Measurements from ENCODE around the gene METAP2.

METAP2 gene

DNA sequence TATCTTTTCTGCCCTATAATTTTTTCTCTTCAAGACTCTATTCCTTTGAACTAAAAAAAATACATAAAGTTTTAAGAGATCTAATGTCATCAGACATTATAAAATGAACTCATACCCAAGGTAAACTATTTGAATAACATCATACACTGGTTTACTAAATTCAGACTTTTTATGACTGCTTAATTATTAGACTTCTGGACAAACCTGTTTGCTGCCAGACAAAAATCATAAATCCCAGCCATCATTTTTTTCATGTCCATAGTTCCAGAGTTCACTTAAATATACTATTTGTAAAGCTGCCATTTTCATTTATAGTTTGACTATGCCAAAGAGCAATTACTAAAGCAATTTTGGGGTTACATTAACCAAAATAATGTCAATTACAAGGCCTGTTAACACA, 43.3 kb downstream of the METAP2 start:
- peaks cover 21 to 30% of the 10 kb centered on the region in 2 experiments for H3K36me3 ChIP-seq (ENCODE audit: control insufficient read depth in 2 of 2, insufficient read depth in 1 of 2, low read length in 2 of 2)
- H3K4me1 ChIP-seq (ENCODE audit: control insufficient read depth, insufficient read depth, low read length): peaks cover 5% of the 10 kb centered on the region; the same call in 1 of the 2 replicates
- H3K4me3 ChIP-seq (ENCODE audit: low read depth, low read length): no peak overlapping the region
- TF ChIP-seq ZNF830 (tag by site-specific recombination; IDR thresholded peaks at IDR 0.05; ENCODE audit: low read depth) (no peak), ZNF785 (tag by site-specific recombination; IDR thresholded peaks at IDR 0.05) (no peak)
- TF ChIP-seq, protein P1, sequence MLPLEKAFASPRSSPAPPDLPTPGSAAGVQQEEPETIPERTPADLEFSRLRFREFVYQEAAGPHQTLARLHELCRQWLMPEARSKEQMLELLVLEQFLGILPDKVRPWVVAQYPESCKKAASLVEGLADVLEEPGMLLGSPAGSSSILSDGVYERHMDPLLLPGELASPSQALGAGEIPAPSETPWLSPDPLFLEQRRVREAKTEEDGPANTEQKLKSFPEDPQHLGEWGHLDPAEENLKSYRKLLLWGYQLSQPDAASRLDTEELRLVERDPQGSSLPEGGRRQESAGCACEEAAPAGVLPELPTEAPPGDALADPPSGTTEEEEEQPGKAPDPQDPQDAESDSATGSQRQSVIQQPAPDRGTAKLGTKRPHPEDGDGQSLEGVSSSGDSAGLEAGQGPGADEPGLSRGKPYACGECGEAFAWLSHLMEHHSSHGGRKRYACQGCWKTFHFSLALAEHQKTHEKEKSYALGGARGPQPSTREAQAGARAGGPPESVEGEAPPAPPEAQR (tag by site-specific recombination; IDR thresholded peaks at IDR 0.05): no peak
- H3K27ac ChIP-seq (ENCODE audit: extremely low read depth, low read depth, low read length): no peak overlapping the region
- no peaks in the 10 kb centered on the region for H3K9me3 ChIP-seq (ENCODE audit: control insufficient read depth, insufficient read depth, low read depth, low read length)
- ChIA-PET CTCF (interaction anchor here (0.6 kb wide), 1 partner anchor 383 kb away, joined by 3 read pairs; no protein-coding TSS in a partner anchor), POLR2A (interaction anchor here (0.6 kb wide), 1 partner anchor 500 kb away, joined by 3 read pairs; no protein-coding TSS in a partner anchor)

DNA sequence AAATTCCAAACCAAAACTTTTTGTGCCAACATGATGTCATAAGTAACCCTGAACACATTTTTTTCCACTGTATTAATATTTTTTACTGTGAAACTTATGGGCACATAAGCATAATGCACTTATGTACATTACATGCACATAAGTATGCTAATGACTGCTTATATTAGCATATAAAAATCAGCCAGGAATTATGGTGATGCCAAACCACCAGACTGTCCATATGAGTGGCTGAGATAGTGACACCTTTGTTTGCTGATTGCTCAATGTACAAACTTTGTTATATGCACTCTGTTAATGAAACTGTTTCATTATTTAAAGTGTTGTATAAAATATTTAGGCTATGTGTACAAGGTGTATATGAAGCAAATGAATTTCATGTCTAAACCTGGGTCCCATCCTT, 45.0 kb downstream of the METAP2 start:
- Histone ChIP-seq H3K36me3 (ENCODE audit: control insufficient read depth in 2 of 2, insufficient read depth in 1 of 2, low read length in 2 of 2) (peaks cover 4 to 13% of the 10 kb centered on the region in 2 experiments), H3K4me1 (ENCODE audit: control insufficient read depth, insufficient read depth, low read length) (peaks cover 5% of the 10 kb centered on the region; the same call in 1 of the 2 replicates), H3K9me3 (ENCODE audit: control insufficient read depth, insufficient read depth, low read depth, low read length) (no peaks in the 10 kb centered on the region), H3K4me3 (ENCODE audit: low read depth, low read length) (no peak overlapping the region), H3K27ac (ENCODE audit: extremely low read depth, low read depth, low read length) (no peak overlapping the region)
- ChIA-PET CTCF (no interaction called here), POLR2A (no interaction called here)
- TF ChIP-seq KLF10 (tag by site-specific recombination; IDR thresholded peaks at IDR 0.05) (no peak), YY1 (tag by site-specific recombination; IDR thresholded peaks at IDR 0.05) (no peak), ZNF202 (tag by site-specific recombination; IDR thresholded peaks at IDR 0.05; ENCODE audit: borderline replicate concordance) (no peak), ZNF830 (tag by site-specific recombination; IDR thresholded peaks at IDR 0.05; ENCODE audit: low read depth) (no peak), KLF16 (tag by site-specific recombination; IDR thresholded peaks at IDR 0.05) (no peak)
- TF ChIP-seq, protein P2, sequence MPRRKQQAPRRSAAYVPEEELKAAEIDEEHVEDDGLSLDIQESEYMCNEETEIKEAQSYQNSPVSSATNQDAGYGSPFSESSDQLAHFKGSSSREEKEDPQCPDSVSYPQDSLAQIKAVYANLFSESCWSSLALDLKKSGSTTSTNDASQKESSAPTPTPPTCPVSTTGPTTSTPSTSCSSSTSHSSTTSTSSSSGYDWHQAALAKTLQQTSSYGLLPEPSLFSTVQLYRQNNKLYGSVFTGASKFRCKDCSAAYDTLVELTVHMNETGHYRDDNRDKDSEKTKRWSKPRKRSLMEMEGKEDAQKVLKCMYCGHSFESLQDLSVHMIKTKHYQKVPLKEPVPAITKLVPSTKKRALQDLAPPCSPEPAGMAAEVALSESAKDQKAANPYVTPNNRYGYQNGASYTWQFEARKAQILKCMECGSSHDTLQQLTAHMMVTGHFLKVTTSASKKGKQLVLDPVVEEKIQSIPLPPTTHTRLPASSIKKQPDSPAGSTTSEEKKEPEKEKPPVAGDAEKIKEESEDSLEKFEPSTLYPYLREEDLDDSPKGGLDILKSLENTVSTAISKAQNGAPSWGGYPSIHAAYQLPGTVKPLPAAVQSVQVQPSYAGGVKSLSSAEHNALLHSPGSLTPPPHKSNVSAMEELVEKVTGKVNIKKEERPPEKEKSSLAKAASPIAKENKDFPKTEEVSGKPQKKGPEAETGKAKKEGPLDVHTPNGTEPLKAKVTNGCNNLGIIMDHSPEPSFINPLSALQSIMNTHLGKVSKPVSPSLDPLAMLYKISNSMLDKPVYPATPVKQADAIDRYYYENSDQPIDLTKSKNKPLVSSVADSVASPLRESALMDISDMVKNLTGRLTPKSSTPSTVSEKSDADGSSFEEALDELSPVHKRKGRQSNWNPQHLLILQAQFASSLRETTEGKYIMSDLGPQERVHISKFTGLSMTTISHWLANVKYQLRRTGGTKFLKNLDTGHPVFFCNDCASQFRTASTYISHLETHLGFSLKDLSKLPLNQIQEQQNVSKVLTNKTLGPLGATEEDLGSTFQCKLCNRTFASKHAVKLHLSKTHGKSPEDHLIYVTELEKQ (tag by site-specific recombination; IDR thresholded peaks at IDR 0.05; ENCODE audit: borderline replicate concordance): no peak
- TF ChIP-seq, protein P3, sequence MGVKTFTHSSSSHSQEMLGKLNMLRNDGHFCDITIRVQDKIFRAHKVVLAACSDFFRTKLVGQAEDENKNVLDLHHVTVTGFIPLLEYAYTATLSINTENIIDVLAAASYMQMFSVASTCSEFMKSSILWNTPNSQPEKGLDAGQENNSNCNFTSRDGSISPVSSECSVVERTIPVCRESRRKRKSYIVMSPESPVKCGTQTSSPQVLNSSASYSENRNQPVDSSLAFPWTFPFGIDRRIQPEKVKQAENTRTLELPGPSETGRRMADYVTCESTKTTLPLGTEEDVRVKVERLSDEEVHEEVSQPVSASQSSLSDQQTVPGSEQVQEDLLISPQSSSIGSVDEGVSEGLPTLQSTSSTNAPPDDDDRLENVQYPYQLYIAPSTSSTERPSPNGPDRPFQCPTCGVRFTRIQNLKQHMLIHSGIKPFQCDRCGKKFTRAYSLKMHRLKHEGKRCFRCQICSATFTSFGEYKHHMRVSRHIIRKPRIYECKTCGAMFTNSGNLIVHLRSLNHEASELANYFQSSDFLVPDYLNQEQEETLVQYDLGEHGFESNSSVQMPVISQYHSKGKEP (tag by site-specific recombination; IDR thresholded peaks at IDR 0.05): no peak
- TF ChIP-seq, protein P4, sequence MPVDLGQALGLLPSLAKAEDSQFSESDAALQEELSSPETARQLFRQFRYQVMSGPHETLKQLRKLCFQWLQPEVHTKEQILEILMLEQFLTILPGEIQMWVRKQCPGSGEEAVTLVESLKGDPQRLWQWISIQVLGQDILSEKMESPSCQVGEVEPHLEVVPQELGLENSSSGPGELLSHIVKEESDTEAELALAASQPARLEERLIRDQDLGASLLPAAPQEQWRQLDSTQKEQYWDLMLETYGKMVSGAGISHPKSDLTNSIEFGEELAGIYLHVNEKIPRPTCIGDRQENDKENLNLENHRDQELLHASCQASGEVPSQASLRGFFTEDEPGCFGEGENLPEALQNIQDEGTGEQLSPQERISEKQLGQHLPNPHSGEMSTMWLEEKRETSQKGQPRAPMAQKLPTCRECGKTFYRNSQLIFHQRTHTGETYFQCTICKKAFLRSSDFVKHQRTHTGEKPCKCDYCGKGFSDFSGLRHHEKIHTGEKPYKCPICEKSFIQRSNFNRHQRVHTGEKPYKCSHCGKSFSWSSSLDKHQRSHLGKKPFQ (tag by site-specific recombination; IDR thresholded peaks at IDR 0.05): no peak

DNA sequence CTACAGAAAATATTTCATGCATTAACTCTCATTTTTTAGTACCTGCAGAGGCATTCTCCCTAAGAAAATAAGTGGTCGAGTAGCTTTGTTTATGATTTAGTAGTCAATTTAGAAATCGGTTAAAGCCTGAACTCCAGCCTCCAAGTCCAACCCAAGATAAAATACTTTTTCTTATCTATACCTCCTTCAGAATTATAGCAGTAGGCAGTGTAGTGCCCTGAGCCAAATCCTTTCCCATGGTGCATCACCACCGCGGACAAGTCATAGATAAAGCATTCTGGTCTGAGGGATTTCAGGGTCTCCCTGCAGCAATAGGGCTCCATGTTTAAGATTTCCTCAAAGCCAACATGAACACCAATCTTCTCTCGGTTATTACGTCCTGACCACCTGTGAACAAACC, 46.9 kb downstream of the METAP2 start:
- Histone ChIP-seq H3K27ac (ENCODE audit: extremely low read depth, low read depth, low read length) (no peak overlapping the region), H3K36me3 (ENCODE audit: control insufficient read depth in 2 of 2, insufficient read depth in 1 of 2, low read length in 2 of 2) (no peaks in the 10 kb centered on the region; a peak in 1 of 3 replicates)
- CTCF ChIA-PET: interaction anchor here (0.6 kb wide), 1 partner anchor 17 kb away, joined by 4 read pairs; no protein-coding TSS in a partner anchor
- no peak for TF ChIP-seq ZNF24 (tag by site-specific recombination; IDR thresholded peaks at IDR 0.05)
- TF ChIP-seq, protein P5, sequence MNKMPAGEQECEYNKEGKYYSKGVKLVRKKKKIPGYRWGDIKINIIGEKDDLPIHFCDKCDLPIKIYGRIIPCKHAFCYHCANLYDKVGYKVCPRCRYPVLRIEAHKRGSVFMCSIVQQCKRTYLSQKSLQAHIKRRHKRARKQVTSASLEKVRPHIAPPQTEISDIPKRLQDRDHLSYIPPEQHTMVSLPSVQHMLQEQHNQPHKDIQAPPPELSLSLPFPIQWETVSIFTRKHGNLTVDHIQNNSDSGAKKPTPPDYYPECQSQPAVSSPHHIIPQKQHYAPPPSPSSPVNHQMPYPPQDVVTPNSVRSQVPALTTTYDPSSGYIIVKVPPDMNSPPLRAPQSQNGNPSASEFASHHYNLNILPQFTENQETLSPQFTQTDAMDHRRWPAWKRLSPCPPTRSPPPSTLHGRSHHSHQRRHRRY (tag by site-specific recombination; IDR thresholded peaks at IDR 0.05): no peak
- TF ChIP-seq, protein P6, sequence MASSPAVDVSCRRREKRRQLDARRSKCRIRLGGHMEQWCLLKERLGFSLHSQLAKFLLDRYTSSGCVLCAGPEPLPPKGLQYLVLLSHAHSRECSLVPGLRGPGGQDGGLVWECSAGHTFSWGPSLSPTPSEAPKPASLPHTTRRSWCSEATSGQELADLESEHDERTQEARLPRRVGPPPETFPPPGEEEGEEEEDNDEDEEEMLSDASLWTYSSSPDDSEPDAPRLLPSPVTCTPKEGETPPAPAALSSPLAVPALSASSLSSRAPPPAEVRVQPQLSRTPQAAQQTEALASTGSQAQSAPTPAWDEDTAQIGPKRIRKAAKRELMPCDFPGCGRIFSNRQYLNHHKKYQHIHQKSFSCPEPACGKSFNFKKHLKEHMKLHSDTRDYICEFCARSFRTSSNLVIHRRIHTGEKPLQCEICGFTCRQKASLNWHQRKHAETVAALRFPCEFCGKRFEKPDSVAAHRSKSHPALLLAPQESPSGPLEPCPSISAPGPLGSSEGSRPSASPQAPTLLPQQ (tag by site-specific recombination; IDR thresholded peaks at IDR 0.05): no peak
- no peak for TF ChIP-seq ZNF529 (tag by site-specific recombination; IDR thresholded peaks at IDR 0.05; ENCODE audit: insufficient replicate concordance)
- TF ChIP-seq, protein P7, sequence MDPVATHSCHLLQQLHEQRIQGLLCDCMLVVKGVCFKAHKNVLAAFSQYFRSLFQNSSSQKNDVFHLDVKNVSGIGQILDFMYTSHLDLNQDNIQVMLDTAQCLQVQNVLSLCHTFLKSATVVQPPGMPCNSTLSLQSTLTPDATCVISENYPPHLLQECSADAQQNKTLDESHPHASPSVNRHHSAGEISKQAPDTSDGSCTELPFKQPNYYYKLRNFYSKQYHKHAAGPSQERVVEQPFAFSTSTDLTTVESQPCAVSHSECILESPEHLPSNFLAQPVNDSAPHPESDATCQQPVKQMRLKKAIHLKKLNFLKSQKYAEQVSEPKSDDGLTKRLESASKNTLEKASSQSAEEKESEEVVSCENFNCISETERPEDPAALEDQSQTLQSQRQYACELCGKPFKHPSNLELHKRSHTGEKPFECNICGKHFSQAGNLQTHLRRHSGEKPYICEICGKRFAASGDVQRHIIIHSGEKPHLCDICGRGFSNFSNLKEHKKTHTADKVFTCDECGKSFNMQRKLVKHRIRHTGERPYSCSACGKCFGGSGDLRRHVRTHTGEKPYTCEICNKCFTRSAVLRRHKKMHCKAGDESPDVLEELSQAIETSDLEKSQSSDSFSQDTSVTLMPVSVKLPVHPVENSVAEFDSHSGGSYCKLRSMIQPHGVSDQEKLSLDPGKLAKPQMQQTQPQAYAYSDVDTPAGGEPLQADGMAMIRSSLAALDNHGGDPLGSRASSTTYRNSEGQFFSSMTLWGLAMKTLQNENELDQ (tag by site-specific recombination; IDR thresholded peaks at IDR 0.05; ENCODE audit: low read depth): no peak
- TF ChIP-seq ZNF112 (tag by site-specific recombination; IDR thresholded peaks at IDR 0.05): no peak
- no peak for TF ChIP-seq SP2 (tag by site-specific recombination; IDR thresholded peaks at IDR 0.05)

More for the DNA sequence above, 46.9 kb downstream of the METAP2 start:
- Histone ChIP-seq H3K4me3 (ENCODE audit: low read depth, low read length) (no peak overlapping the region), H3K4me1 (ENCODE audit: control insufficient read depth, insufficient read depth, low read length) (peaks cover 5% of the 10 kb centered on the region; the same call in 1 of the 2 replicates), H3K9me3 (ENCODE audit: control insufficient read depth, insufficient read depth, low read depth, low read length) (no peaks in the 10 kb centered on the region)
- POLR2A ChIA-PET: no interaction called here

Data from HEK293 (cell line).